Activated CD8-positive, alpha-beta memory T cell treated with anti-CD3 and anti-CD28 coated beads for 1 hour (primary cell): ENCODE results near the gene LRIG2.
"Not testable (repeated sequence)": the region's sequence is repeated elsewhere in the genome, so short reads cannot be mapped to it uniquely, and the experiment has no call there.

Experiments
- DNase-seq, 2 donors: peaks; one replicate each; pipeline ENCODE4 v3.0.0-alpha.2; 2020; ENCODE audit warnings: low read depth in 1 of 2; ENCODE audit errors: extremely low read depth in 1 of 2

Gene LRIG2, protein sequence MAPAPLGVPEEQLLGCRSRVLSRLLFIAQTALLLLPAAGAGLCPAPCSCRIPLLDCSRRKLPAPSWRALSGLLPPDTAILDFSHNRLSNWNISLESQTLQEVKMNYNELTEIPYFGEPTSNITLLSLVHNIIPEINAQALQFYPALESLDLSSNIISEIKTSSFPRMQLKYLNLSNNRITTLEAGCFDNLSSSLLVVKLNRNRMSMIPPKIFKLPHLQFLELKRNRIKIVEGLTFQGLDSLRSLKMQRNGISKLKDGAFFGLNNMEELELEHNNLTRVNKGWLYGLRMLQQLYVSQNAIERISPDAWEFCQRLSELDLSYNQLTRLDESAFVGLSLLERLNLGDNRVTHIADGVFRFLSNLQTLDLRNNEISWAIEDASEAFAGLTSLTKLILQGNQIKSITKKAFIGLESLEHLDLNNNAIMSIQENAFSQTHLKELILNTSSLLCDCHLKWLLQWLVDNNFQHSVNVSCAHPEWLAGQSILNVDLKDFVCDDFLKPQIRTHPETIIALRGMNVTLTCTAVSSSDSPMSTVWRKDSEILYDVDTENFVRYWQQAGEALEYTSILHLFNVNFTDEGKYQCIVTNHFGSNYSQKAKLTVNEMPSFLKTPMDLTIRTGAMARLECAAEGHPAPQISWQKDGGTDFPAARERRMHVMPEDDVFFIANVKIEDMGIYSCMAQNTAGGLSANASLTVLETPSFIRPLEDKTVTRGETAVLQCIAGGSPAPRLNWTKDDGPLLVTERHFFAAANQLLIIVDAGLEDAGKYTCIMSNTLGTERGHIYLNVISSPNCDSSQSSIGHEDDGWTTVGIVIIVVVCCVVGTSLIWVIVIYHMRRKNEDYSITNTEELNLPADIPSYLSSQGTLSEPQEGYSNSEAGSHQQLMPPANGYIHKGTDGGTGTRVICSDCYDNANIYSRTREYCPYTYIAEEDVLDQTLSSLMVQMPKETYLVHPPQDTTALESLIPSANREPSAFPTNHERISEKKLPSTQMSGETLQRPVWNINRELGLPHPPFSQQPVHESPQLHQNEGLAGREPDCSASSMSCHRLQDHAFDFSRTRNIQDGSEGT

DNA sequence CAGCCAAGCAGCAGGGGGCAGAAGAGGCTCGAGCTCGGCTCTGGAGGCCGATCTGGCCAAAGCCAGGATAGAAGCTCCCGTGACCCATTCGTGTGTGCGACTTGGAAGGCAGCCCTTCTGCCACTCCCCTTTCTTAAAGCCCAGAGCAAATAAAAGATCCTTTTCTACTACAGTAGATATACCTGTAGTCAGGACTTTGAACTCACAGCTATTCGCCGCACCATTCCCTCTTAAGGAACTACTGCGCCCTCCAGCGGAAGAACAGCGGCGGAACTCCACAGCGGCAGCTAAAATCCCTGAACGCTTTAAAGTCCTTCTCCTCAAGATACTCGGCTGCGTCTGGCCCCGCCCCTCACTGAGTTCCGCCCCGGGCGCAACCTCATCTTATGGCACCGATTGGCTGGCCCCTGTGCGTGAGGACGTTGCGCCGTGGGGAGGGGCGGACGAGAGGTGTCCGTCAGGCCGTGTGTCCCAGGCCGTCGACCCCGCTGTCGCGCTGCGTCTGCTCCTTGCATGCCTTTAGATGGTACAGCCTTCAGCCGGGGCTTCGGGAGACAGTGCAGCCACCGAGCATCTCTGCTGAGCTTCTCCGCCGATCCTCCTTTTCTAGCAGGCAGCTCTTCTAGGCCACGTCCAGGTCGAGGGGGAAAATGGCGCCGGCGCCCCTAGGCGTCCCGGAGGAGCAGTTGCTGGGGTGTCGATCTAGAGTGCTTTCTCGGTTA is at the start of gene LRIG2:
Gene LRIG2 (plus strand): TSS at position 442 of the 722 bp plus-strand sequence. CDS start 209 bp downstream, at position 651.
- peak; percentile 94 to 96 for DNase-seq

DNA sequence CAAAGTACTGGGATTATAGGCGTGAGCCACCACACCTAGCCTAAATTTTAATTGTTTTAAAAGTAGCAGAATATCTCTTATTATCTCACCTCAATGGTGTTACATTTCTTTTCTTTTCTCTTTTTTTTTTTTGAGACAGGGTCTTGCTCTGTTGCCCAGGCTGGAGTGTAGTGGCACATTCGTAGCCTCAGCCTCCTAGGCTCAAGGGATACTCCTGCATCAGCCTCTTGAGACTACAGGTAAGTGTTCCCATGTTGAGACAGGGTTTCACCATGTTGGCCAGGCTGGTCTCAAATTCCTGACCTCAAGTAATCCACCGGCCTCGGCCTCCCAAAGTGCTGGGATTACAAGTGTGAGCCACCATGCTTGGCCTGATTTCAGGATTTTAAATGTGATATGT is 49.7 kb upstream of the LRIG2 start:
- DNase-seq: not testable (repeated sequence)

DNA sequence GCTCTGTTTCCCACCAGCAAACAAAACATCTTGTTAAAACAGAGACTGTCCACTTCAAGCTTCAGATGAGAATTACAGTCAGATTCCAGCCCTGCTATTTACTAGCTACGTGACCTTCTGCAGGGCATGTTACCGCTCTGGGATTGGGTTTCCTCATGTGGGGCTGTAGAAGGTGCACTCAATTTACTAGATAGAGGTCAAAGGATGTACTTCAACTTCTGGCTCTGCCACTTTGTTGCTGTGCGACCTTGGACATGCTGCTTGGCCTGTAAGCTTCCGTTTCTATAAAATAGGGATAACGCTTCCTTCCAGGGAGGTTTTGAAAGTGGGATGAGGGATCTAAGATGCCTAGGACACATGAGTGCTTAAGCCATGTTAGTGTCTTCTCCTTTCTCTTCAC is 46.0 kb upstream of the LRIG2 start:
- no peak for DNase-seq

DNA sequence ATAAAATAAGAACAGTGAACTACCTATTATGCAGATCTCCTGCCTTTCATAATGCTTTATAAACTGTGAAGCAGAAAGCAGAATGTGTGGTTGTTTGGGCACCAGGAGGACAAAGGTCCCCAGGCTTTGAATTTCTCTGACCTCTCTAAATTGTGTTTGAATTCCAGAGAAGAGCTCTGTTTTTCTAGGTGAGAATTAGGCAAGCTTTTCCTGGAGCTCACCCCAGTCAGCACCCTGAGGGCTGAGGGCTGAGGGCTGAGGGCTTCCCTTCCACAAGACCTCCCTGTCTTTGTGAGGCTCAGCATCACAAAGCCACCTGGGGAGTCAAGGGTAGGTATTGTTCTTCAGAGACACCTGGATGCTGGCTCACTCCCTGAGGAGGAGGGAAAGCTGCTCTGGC is 45.5 kb upstream of the LRIG2 start:
- DNase-seq: no peak

DNA sequence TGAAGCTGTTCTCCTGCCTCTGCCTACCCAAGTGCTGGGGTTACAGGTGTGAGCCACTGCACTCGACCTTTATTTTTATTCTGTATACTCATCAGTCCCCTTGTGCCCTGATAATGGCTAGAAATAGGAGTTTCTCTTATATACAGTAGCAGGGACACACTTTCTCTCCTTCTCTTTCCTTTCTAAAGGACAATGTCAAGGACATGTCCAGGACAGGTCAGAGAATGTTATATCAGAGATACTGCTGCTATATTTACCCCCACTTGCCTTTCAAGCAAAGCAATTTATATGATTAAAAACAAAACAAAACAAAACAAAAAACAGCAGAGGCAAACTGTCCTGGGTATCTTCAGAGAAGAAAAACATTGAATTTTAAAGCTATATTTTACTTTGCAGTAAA is 43.2 kb upstream of the LRIG2 start:
- DNase-seq: no peak

DNA sequence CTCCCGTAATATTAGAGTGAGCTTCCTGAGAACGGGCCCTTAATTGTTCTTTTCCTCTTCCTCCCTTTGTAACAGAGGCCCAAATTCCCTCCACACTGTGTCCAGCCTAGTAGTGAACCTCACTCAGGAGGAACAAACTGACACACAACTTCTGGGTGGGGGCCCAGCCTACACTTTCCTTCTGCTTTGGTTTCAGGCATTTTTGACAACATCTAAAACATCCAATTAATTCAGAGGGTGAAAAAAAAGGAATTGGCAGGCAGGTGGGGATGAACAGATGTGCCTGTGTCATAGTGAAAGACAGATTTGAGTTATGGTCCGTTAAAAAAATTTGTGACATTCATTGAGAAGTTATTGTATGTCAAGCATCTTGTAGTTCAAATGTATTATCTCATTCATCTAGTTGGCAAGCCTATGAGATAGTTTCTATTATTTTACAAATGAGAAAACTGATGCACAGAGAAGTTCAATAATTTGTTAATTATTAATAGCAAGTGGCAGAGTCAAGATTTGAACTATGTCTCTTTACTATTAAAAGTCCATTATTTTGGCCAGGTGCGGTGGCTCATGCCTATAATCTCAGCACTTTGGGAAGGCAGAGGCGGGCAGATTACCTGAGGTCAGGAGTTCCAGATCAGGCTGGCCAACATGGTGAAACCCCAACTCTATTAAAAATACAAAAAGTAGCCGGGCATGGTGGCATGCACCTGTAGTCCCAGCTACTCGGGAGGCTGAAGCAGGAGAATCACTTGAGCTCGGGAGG is 41.6 kb upstream of the LRIG2 start:
- no peak for DNase-seq

DNA sequence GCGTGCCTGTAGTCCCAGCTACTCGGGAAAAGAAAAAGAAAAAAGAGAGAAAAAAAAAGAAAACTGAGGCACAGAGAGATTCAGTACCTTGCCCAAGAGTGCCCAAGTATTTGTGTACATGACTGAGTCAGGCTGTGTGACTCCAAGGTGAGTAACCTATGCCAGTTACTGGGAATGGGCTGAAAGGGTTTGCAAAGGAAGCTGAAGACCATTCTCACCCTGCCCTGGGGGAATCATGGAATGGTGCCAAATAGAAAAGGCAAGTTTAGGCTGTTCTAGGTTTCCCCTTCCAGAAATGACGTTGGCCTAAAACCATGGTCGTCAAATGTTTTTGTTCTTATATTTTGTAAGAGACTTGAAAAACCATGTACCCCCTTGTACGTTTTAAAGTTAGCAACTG is 37.9 kb upstream of the LRIG2 start:
- no peak for DNase-seq

DNA sequence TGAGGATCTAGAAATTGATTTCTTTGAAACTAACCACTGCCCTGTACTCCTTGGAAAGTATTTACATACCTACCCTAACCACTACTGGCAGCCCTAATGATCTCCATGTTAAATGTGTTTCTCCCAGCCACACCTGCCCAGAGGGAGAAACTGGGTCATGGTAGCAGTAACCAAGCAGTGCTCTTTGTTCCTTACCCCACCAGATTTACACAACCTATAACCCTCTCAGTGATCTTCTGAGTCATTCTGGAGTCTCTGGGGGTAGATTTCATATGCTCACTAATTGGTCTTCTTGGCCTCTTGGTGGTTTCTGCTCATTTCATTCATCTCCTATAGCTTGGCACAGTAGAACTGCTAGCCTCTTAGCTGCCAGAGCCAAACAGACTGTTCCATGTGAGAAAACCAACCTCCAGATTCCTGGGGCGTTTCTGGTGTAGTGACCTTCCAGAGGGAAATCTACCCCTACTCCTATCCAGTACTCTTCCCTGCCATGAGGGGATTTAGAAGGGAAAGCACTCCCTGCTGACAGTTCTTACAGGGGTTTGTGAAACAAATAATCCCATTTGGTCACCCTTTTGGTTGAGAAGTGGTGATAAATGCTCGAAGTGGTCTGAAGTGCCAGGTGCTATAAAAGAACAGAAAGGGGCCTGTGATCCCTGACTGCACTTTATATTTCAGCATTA is 36.2 kb upstream of the LRIG2 start:
- DNase-seq: no peak

DNA sequence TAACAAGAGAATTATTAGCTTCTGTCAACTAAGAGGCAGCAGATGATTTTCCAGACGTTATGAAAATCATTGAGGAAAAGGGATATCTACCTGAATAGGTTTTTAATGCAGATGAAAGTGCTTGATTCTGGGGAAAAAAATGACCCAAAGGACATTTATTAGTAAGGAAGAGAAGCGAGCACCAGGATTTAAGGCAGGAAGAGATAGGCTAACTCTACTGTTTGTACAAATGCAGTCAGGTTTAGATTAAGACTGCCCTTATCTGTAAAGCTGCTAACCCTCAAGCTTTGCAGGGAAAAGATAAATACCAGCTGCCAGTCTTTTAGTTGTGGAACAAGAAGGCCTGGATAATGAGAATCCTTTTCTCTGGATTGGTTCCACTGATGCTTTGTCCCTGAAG is 33.0 kb upstream of the LRIG2 start:
- no peak for DNase-seq

DNA sequence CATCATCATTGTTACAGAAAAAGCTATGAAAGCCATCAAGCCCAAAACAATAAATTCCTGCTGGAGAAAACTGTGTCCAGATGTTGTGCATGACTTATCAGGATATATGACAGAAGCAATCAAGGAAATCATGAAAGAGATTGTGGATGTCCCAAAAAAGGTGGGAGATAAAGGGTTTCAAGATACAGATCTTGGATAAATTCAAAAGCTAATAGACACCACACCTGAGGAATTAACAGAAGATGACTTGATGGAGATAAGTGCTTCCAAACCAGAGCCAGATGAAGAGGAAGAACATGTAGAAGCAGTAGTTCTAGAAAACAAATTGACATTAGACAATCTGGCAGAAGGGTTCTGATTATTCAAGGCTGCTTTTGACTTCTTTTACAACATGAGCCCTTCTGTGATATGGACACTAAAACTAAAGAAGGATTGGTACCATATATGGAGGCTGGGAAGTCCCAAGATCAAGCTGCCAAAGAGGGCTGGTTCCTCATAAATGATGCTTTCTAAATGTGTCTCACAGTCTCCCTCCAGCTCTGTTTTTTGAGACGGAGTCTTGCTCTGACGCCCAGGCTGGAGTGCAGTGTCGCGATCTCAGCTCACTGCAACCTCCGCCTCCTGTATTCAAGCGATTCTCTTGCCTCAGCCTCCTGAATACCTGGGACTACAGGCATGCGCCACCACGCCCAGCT is 32.1 kb upstream of the LRIG2 start:
- DNase-seq: no peak

DNA sequence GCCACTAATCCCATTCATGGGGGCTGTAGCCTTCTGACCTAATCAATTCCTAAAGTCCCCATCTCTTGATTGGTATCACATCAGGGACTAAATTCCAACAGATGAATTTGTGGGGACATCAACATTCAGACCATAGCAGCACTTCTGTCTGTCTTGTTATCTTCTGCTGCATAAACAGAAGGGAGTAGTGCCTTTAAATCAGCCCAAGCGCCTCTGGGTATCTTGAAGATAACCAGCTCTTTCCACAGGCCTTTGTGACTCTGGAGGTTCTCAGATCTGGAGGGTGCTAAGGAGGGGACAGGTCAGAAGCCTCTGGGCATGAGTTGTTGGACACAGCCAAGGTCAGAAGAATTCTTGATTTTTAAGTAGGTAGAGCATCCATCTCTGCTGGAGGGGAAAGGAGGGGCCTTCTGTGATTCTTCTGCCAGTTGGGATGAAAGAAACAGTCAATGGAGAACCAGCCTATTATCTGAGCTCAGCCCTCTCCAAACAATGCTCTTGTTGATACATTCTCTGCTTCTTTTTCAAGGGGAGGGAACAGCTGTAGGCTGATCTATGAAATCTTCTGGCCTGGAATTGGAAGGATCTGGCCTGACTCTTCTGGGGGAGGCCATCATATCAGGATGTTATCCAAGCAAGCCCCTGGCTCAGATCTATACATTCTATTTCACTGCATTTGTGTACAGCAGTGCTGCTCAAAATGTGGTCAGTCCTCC is 31.3 kb upstream of the LRIG2 start:
- no peak for DNase-seq

DNA sequence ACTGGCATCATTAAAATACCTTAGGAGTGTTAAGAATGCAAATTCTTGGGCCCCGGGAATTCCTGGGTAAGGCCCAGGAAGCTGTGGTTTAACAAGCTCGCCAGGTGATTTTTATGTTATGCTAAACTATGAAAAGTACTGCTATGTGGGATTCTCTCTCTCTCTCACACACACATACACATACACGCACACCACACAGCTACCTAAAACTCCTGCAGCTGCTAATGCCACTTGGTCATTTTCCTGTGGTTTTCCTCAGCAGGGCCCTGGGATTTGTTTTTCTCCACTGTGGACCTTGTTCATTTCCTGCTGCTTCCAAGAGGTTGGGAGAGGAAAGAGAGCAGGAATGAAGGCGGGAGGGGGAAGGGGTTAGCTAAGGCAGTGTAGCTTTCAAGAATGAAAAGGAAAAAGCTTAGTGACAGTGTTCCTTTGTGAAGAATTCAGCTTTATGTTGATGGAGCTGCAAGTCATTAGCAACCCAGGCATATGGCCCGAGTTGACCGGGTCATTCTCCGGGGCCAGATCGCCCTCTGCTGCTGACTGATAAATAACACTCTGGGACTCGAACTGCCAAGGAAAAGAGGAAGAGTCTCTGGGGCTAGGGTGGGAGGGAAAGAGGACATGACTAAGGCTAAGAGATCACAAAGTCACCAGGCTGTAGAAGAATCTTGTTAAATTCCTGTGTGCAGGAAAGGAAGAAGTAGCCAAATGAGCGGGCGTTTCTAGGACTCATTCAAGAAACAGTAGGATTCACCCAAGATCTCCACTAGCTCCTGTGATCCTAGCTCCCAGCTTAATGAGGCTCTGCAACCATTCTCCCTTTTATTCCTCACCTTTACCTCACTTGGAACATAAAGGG is 30.5 kb upstream of the LRIG2 start:
- no peak for DNase-seq

DNA sequence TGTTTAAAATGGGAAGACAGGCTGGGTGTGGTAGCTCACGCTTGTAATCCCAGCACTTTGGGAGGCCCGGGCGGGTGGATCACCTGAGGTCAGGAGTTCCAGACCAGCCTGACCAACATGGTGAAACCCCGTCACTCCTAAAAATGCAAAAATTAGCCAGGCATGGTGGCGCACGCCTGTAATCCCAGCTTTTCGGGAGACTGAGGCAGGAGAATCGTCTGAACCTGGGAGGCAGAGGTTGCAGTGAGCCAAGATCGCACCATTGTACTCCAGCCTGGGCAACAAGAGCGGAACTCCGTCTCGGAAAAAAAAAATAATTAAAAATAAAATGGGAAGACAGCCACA is 29.9 kb upstream of the LRIG2 start:
- DNase-seq: not testable (repeated sequence)

DNA sequence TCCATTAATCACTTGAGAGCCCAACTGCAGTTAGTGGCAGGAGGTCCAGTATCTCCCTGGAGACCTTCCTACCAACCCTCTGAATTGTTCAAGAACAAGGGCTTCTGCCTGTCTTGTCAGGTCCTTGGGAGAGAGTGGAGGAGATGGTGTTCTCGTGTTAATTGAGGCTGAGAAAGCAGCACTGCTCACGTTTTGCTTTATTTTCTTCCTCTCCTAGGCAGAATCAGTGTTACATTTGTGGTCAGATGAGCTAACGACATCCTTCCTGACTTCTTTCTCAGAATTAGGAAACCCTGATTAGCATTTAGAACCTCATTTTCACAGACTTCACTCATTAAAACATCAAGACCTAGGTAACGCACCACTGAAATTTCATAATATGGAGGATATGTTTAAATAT is 26.4 kb upstream of the LRIG2 start:
- DNase-seq: no peak

DNA sequence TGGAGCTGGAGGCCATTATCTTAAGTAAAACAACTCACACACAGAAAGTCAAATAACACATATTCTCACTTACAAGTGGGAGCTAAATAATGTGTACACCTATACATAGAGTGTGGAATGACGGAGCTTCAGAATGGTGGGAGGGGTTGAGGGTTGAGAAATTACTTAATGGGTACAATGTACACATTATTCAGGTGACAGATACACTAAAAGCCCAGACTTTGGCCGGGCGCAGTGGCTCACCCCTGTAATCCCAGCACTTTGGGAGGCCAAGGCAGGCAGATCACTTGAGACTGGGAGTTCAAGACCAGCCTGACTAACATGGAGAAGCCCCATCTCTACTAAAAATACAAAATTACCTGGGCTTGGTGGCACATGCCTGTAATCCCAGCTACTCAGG is 24.9 kb upstream of the LRIG2 start:
- DNase-seq: no peak

DNA sequence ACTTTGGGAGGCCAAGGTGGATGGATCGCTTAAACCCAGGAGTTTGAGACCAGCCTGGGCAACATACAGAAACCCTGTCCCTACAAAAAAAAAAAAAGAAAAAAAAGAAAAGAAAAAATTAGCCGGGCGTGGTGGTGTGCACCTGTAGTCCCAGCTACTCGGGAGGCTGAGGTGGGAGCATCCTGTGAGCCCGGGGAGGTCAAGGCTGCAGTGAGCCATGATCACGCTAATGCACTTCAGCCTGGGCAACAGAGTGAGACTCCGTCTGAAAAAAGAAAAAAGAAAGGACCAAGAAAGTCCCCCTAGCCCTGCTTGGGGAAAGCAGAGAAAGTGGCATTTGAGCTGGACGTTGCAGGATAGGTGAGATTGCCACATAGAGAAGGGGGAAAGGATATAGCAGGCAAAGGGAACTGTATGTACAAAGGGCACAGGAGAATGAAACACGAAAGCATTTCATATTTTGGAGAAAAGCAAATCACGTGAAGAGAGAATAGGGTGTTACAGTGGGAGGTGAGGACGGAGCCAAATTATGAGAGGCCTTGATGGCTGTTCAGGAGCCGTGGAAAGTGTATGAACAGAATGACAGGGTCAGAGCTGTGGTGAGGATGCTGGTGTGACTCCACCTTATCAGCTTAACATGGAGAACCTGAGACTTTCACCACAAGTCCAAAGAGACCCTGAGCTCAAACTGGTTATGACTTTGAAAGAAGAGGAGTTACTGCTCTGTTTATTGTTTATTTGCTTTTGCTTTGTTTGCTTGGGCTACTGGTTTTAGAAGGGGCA is 19.5 kb upstream of the LRIG2 start:
- DNase-seq: no peak

DNA sequence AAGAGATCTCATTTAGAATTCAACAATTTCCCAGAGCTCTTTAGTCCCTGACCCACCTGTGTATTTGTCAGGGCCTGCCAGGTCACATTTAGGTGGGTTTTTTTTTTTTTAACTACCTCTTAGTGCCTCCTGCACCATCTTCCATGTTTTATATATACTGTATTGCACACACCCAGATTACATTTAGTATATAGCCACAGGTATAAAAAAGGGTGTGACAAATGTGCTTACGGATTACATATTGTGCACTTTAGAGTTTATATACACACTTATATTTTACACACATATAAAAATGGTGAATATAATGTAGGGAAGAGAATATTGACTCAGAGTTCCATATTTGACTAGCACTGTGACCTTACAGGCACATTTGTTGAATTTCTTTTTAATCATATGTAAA is 17.4 kb upstream of the LRIG2 start:
- no peak for DNase-seq
